ENCODE measurements around the gene MST1R. TPM values are rescaled to one million over a fixed set of nuclear protein-coding genes. Genes with fewer than 3 reads are reported as not detected.
"Not testable (repeated sequence)": the region's sequence is repeated elsewhere in the genome, so short reads cannot be mapped to it uniquely, and the experiment has no call there.

Gene MST1R
- total RNA-seq, 1 donor from 2014 or later, result 1.1 TPM

- no peak for TF ChIP-seq CTCF (IDR thresholded peaks at IDR 0.05)
- DNase-seq (ENCODE audit: extremely low spot score, unreplicated experiment), result no peak
Measured at GRCh38 chr3:49911611-49912010, 7.9 kb upstream of the MST1R start.

DNA sequence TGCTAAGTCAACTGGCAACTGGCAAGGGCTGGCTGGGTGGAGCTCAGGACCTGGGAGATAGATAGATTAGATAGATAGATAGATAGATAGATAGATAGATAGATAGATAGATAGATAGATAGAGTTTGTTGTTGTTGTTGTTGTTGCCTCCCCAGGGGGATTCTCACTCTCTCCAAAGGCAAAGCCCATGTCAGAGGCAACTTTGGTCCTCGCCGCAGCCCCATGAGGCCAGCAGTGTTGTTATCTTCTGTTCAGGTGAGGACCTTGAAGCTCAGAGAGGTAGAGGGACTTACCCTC lies 7.4 kb upstream of the MST1R start:
- peaks cover 15% of the 10 kb centered on the region for H3K36me3 Mint-ChIP-seq (ENCODE audit: unreplicated experiment)
- no peak for DNase-seq (ENCODE audit: extremely low spot score, unreplicated experiment)
- H3K27me3 Mint-ChIP-seq (ENCODE audit: unreplicated experiment), result no peaks in the 10 kb centered on the region
- H3K9me3 Mint-ChIP-seq (ENCODE audit: unreplicated experiment), result no peaks in the 10 kb centered on the region
- TF ChIP-seq CTCF (IDR thresholded peaks at IDR 0.05), result no peak
- H3K4me1 Mint-ChIP-seq (ENCODE audit: unreplicated experiment), result peaks cover 2% of the 10 kb centered on the region
- H3K27ac Mint-ChIP-seq (ENCODE audit: unreplicated experiment), result no peak overlapping the region
- no peak overlapping the region for H3K4me3 Mint-ChIP-seq (ENCODE audit: unreplicated experiment)

More at GRCh38 chr3:49911611-49912010, 7.9 kb upstream of the MST1R start:
- H3K27me3 Mint-ChIP-seq (ENCODE audit: unreplicated experiment), result no peaks in the 10 kb centered on the region
- no peaks in the 10 kb centered on the region for H3K9me3 Mint-ChIP-seq (ENCODE audit: unreplicated experiment)
- H3K36me3 Mint-ChIP-seq (ENCODE audit: unreplicated experiment), result peaks cover 15% of the 10 kb centered on the region
- no peaks in the 10 kb centered on the region for H3K4me1 Mint-ChIP-seq (ENCODE audit: unreplicated experiment)
- H3K27ac Mint-ChIP-seq (ENCODE audit: unreplicated experiment), result no peak overlapping the region
- H3K4me3 Mint-ChIP-seq (ENCODE audit: unreplicated experiment), result no peak overlapping the region

GRCh38 chr3:49910409-49911123 lies 6.9 kb upstream of the MST1R start:
- H3K4me3 Mint-ChIP-seq (ENCODE audit: unreplicated experiment), result no peak overlapping the region
- DNase-seq (ENCODE audit: extremely low spot score, unreplicated experiment), result no peak
- no peaks in the 10 kb centered on the region for H3K27me3 Mint-ChIP-seq (ENCODE audit: unreplicated experiment)
- no peak overlapping the region for H3K27ac Mint-ChIP-seq (ENCODE audit: unreplicated experiment)
- H3K4me1 Mint-ChIP-seq (ENCODE audit: unreplicated experiment), result peaks cover 7% of the 10 kb centered on the region
- no peak for TF ChIP-seq CTCF (IDR thresholded peaks at IDR 0.05)
- no peaks in the 10 kb centered on the region for H3K9me3 Mint-ChIP-seq (ENCODE audit: unreplicated experiment)
- H3K36me3 Mint-ChIP-seq (ENCODE audit: unreplicated experiment), result peaks cover 15% of the 10 kb centered on the region

- Mint-ChIP-seq H3K36me3 (ENCODE audit: unreplicated experiment) (peaks cover 15% of the 10 kb centered on the region), H3K27me3 (ENCODE audit: unreplicated experiment) (no peaks in the 10 kb centered on the region), H3K27ac (ENCODE audit: unreplicated experiment) (no peak overlapping the region), H3K4me1 (ENCODE audit: unreplicated experiment) (peaks cover 7% of the 10 kb centered on the region), H3K9me3 (ENCODE audit: unreplicated experiment) (no peaks in the 10 kb centered on the region), H3K4me3 (ENCODE audit: unreplicated experiment) (no peak overlapping the region)
- no peak for DNase-seq (ENCODE audit: extremely low spot score, unreplicated experiment)
- no peak for TF ChIP-seq CTCF (IDR thresholded peaks at IDR 0.05)
Measured at GRCh38 chr3:49908373-49909199, 4.9 kb upstream of the MST1R start.

DNA sequence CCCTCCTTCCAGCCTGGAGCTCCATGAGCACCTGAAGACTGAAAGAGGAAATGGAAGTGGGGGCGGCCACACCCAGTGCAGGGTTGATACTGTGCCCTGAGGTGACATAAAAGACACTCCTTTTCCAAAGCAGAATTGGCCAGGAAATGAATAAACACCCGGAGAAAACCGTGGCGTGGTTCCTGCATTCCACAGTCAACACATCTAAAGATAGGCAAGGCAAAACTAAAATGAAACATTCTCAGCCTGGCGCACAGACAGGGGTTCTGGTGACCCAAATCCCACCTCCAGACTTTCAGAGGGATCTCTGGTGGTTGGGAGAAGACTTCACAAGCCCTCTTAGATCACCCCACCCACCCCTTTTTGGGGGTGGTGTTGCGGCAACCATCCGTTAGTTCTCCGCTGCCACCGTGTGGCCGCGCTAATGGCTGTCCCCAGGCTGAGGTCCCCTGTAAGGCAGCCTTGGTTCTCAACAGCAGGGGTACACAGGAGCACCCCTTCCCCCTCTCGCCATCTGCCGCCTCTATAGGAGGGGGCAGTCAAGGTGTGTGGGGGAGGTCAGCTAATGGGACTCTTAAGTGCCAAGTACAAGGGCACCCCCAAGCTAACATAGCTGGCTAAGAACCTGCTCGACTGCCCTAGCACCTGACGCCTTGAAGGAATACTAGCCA lies 2.5 kb upstream of the MST1R start:
- no peaks in the 10 kb centered on the region for H3K27me3 Mint-ChIP-seq (ENCODE audit: unreplicated experiment)
- no peaks in the 10 kb centered on the region for H3K9me3 Mint-ChIP-seq (ENCODE audit: unreplicated experiment)
- peak overlapping the region; percentile 18 for H3K27ac Mint-ChIP-seq (ENCODE audit: unreplicated experiment)
- peak overlapping the region; percentile 54 for H3K4me3 Mint-ChIP-seq (ENCODE audit: unreplicated experiment)
- H3K4me1 Mint-ChIP-seq (ENCODE audit: unreplicated experiment), result peaks cover 10% of the 10 kb centered on the region
- TF ChIP-seq CTCF (IDR thresholded peaks at IDR 0.05), result peak; percentile 79
- no peak for DNase-seq (ENCODE audit: extremely low spot score, unreplicated experiment)
- H3K36me3 Mint-ChIP-seq (ENCODE audit: unreplicated experiment), result peaks cover 6% of the 10 kb centered on the region

DNA sequence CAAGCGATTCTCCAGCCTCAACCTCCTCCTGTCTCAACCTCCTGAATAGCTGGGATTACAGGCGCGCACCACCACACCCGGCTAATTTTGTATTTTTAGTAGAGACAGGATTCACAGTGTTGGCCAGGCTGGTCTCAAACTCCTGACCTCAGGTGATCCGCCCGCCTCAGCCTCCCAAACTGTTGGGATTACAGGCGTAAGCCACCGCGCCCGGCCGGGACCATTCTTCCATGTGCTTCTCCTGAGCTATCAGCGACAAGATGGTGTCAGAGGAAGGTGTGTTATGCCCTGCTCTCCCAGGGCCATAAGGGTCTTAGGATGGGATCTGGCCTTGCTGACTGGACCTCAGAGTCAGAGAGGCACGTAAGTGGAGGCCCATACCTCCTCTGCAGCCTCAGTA lies 775 bp upstream of the MST1R start:
- not testable (repeated sequence) for H3K27me3 Mint-ChIP-seq (ENCODE audit: unreplicated experiment); DNase-seq (ENCODE audit: extremely low spot score, unreplicated experiment); H3K36me3 Mint-ChIP-seq (ENCODE audit: unreplicated experiment); H3K9me3 Mint-ChIP-seq (ENCODE audit: unreplicated experiment); H3K4me3 Mint-ChIP-seq (ENCODE audit: unreplicated experiment); H3K27ac Mint-ChIP-seq (ENCODE audit: unreplicated experiment)
- peaks cover 14% of the 10 kb centered on the region for H3K4me1 Mint-ChIP-seq (ENCODE audit: unreplicated experiment)

All from osteocyte (in vitro differentiated cells).